GM12865 (cell line): Measurements from ENCODE around the gene TIAM1.

Experiments
- DNase-seq: peaks from one replicate; pipeline ENCODE4 v3.0.0; 2010; ENCODE audit warnings: low read depth
- H3K4me3 ChIP-seq: 2 replicates; pipeline ENCODE4 v1.5.1; 2011; ENCODE audit warnings: mild to moderate bottlenecking, low read depth, low read length, control low read depth
- TF ChIP-seq, protein P1 (sequence below): IDR thresholded peaks from 2 replicates; pipeline ENCODE4 v1.5.1; 2011; ENCODE audit warnings: low read length, control low read depth, low read depth, inconsistent platforms; ENCODE audit not compliant: insufficient read depth; ENCODE audit errors: missing control alignments

Gene TIAM1

DNA sequence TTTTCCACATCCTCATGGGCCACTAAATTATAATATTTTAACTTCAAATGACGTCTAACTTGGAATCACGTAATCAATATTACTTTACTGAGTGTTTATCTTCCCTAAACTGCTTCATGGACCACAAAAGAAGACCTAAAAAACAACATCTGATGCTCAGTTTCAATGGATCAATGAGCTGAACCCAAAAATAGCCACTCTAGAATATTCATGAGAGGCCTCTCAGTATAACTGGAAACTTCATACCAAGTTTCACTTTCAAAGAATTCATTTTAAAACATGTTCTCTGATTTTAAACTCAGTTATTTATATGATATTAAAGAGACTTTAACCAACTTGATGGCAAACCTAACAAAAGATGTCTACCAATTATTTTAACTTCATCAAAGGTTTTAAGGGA, 23.7 kb upstream of the TIAM1 start:
- DNase-seq: no peak
- no peak overlapping the region for H3K4me3 ChIP-seq
- TF ChIP-seq, protein P1, sequence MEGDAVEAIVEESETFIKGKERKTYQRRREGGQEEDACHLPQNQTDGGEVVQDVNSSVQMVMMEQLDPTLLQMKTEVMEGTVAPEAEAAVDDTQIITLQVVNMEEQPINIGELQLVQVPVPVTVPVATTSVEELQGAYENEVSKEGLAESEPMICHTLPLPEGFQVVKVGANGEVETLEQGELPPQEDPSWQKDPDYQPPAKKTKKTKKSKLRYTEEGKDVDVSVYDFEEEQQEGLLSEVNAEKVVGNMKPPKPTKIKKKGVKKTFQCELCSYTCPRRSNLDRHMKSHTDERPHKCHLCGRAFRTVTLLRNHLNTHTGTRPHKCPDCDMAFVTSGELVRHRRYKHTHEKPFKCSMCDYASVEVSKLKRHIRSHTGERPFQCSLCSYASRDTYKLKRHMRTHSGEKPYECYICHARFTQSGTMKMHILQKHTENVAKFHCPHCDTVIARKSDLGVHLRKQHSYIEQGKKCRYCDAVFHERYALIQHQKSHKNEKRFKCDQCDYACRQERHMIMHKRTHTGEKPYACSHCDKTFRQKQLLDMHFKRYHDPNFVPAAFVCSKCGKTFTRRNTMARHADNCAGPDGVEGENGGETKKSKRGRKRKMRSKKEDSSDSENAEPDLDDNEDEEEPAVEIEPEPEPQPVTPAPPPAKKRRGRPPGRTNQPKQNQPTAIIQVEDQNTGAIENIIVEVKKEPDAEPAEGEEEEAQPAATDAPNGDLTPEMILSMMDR: no peak

DNA sequence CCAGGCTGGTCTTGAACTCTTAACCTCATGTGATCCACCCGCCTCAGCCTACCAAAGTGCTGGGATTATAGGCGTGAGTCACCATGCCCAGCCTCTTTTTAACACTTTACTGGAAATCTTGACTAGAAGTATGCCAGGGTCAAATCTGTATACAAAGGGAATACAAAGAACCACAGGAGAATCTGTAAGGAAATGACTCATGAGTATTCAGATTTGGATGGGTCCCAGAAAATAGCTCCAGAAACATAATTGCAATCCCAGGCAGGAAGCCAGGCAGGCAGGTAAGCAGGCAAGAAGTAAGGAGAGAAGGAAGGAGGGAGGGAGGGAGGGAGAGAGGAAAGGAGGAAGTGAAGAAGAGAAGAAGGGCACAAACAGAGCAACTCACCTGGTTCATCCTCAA, 22.8 kb upstream of the TIAM1 start:
- H3K4me3 ChIP-seq: no peak overlapping the region
- no peak for DNase-seq
- TF ChIP-seq, protein P1: no peak

DNA sequence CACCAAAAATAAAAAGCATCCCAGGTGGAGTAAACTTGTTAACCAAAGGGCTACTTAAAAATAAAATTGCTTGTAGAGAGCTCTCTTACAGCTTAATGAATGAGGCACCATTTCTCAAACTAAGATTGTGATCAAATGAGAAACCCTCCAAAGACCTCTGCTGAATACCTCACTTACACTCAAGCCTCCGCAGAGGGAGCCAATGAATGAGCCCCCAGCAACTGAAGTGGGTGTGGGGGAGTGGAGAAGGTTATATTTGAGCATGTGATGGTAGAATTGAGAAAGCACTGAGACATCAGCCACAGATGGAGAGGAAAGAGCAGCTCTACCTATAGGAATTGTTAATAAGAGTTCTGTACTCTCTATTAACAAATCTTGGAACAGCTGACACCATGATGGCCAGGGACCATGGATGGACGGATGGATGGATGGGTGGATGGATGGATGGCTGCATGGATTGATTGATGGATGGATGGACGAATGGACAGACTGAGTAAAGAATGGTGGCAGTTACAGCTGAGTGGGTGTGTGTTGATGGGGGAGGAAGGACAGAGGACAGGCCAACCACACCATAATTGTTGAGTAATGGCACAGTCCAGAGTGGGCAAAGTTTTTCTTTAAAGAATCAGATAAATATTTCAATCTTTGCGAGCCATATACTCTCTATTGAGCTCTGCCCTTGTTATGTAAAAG, 20.3 kb upstream of the TIAM1 start:
- TF ChIP-seq, protein P1: no peak
- H3K4me3 ChIP-seq: no peak overlapping the region
- DNase-seq: no peak

DNA sequence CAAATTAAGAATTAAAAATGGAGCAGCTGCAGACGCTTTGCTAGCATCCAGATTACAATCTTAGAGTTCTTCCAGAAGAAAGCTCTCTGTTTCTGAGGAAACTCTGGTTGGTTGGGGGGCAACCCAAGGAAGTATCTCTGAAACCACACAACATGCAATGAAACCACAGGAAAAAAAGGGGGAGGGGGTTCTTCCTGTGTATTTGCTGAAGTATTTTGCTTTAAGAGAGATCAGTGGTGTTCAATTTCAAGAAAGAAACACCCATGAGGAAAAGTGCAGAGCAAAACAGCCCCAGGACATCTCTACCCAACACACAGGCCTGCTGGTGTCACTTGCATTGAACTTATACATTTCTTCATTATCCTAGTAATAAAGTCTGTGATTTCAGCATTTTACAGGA, 19.7 kb upstream of the TIAM1 start:
- H3K4me3 ChIP-seq: no peak overlapping the region
- no peak for DNase-seq
- TF ChIP-seq, protein P1: no peak

DNA sequence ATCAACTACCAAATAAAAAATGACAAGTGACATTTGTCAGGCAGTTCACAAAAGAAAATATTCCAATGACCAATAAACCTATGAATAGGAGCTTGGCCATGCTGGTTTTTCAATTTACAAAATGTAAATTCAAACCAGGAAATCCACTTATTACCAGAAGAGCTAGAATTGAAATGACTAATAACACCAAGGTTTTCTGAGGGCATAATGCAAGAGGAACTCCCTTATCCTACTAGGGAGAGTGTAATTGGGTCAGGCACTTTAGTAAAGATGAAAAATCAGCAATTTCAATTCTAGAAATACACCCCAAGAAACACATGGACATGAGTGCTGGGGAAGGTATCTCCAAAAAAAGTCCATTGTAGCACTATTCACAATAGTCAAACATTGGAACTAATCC, 16.7 kb upstream of the TIAM1 start:
- DNase-seq: no peak
- no peak overlapping the region for H3K4me3 ChIP-seq
- TF ChIP-seq, protein P1: no peak

DNA sequence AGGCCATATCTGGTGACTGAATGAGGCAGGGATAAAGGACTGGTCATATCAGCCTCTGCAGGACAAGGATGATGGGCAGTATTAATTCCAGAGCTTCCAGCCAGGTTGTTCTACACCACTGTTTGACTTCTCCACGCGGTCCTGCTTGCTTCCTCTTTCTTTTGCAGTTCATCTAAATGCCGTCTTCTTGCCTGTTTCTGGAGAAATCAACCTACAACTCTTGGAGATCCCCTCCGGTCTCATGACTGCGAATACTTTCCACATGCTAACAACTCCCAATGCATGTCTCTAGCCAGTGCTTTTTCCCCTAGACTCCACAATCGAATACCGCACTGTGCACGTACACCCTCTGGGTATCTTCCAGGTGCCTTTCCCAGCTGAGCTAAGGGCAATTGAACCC, 14.1 kb upstream of the TIAM1 start:
- no peak for DNase-seq
- H3K4me3 ChIP-seq: no peak overlapping the region
- TF ChIP-seq, protein P1: no peak

DNA sequence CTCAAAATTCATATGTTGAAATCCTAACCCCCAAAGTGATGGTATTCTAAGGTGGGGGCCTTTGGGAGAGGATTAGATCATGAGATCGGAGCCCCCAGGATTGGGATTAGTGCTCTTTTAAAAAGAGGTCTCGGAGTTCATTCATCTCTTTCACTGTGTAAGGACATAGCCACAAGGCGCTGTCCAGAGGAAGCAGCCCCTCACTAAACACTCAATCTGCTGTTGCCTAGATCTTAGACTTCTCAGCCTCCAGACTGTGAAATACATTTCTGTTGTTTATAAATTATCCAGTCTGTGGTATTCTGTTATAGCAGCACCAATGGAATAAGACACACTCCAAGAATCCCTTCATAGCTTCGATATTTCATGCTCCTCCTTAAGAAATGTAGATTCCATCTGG, 12.4 kb upstream of the TIAM1 start:
- no peak overlapping the region for H3K4me3 ChIP-seq
- DNase-seq: no peak
- TF ChIP-seq, protein P1: no peak
